Posterior cingulate gyrus (tissue), 11 donors: Measurements from ENCODE around the gene HES6.

Source experiments
- DNase-seq, 10 donors: peaks; one replicate each; pipeline versions ENCODE4 v3.0.0 to v3.0.0-alpha.2; 2020 to 2021; ENCODE audit warnings: mixed read lengths in 3 of 10
- intact Hi-C: fragments of 100-400 bp; cut with DNase I; formaldehyde crosslinking; loops from one replicate; pipeline ENCODE4 v1.15.1; 2023

The HES6 gene

GRCh38 chr2:238257786-238258700, 18.2 kb upstream of the HES6 start:
- DNase-seq = peak in 3 of 10 donors; percentile 6 to 47 (median 40)
- intact Hi-C loops = no loop called here

GRCh38 chr2:238256594-238257104, 16.8 kb upstream of the HES6 start:
- intact Hi-C loops = no loop called here
- DNase-seq = peak in 8 of 10 donors; percentile 40 to 93 (median 60)

GRCh38 chr2:238256111-238256510, 16.3 kb upstream of the HES6 start:
- intact Hi-C loops = no loop called here
- peak in 3 of 10 donors; percentile 31 to 68 (median 38) for DNase-seq

GRCh38 chr2:238255636-238256035, 15.8 kb upstream of the HES6 start:
- intact Hi-C loops = no loop called here
- peak in 2 of 10 donors; percentile 10 to 70 for DNase-seq

GRCh38 chr2:238255151-238255551, 15.3 kb upstream of the HES6 start:
- intact Hi-C loops = no loop called here
- peak in 3 of 10 donors; percentile 17 to 78 (median 56) for DNase-seq

GRCh38 chr2:238254095-238254723, 14.4 kb upstream of the HES6 start:
- intact Hi-C loops = no loop called here
- peak in 3 of 10 donors; percentile 5 to 48 (median 36) for DNase-seq

GRCh38 chr2:238252766-238253630, 13.2 kb upstream of the HES6 start:
- peak in 3 of 10 donors; percentile 47 to 80 (median 75) for DNase-seq
- intact Hi-C loops = no loop called here

- DNase-seq = peak in 3 of 10 donors; percentile 27 to 41 (median 32)
- intact Hi-C loops = no loop called here
These were observed 12.1 kb upstream of the HES6 start for GRCh38 chr2:238251986-238252385.

GRCh38 chr2:238251331-238251730, 11.5 kb upstream of the HES6 start:
- intact Hi-C loops = no loop called here
- DNase-seq = peak in 3 of 10 donors; percentile 66 to 79 (median 66)

GRCh38 chr2:238250896-238251295, 11.1 kb upstream of the HES6 start:
- intact Hi-C loops = no loop called here
- DNase-seq = peak in 1 of 10 donors; percentile 30

GRCh38 chr2:238247841-238248453, 8.1 kb upstream of the HES6 start:
- intact Hi-C loops = no loop called here
- DNase-seq = peak in 3 of 10 donors; percentile 25 to 45 (median 29)

- intact Hi-C loops = no loop called here
- peak in 3 of 10 donors; percentile 44 to 58 (median 49) for DNase-seq
These were observed 7.4 kb upstream of the HES6 start for GRCh38 chr2:238247002-238247822.

- intact Hi-C loops = no loop called here
- DNase-seq = no peak
These were observed 4.3 kb upstream of the HES6 start for GRCh38 chr2:238244151-238244550.

- DNase-seq = peak in 2 of 10 donors; percentile 30 to 42
- intact Hi-C loops = no loop called here
These were observed 3.7 kb upstream of the HES6 start for GRCh38 chr2:238243496-238244076.

GRCh38 chr2:238242731-238243495, 3.1 kb upstream of the HES6 start:
- DNase-seq = peak in 2 of 10 donors; percentile 49 to 63

GRCh38 chr2:238241970-238242369, 2.1 kb upstream of the HES6 start:
- intact Hi-C loops = loop anchor here (2.0 kb wide), 1 partner anchor 39 kb away; the partner anchor contains the start of gene ILKAP
- DNase-seq = no peak

More at GRCh38 chr2:238242731-238243495, 3.1 kb upstream of the HES6 start:
- intact Hi-C loops = no loop called here
